SK-N-DZ (cell line): ENCODE results near the gene CLPTM1L.
"Not testable (repeated sequence)": the region's sequence is repeated elsewhere in the genome, so short reads cannot be mapped to it uniquely, and the experiment has no call there.

Experiments
- DNase-seq: peaks from one replicate; pipeline ENCODE4 v3.0.0-alpha.2; 2015; ENCODE audit warnings: low spot score

CLPTM1L gene

DNA sequence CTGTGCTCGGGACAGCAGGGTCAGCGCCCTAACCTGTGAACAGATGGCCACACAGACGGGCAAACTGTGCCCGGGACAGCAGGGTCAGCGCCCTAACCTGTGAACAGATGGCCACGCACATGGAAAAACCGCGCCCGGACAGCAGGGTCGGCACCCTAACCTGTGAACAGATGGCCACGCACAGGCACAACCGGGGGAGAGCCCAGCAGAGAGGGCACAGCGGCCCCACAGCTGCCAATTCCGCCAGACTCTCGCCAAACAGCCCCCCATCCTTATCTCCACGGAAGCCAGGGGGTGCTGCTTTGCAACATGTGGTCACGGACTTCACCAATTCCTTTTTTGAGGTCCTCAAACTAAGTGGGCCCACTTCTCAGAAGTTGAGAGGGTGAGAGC is 5.1 kb downstream of the CLPTM1L start:
- DNase-seq, result not testable (repeated sequence)

DNA sequence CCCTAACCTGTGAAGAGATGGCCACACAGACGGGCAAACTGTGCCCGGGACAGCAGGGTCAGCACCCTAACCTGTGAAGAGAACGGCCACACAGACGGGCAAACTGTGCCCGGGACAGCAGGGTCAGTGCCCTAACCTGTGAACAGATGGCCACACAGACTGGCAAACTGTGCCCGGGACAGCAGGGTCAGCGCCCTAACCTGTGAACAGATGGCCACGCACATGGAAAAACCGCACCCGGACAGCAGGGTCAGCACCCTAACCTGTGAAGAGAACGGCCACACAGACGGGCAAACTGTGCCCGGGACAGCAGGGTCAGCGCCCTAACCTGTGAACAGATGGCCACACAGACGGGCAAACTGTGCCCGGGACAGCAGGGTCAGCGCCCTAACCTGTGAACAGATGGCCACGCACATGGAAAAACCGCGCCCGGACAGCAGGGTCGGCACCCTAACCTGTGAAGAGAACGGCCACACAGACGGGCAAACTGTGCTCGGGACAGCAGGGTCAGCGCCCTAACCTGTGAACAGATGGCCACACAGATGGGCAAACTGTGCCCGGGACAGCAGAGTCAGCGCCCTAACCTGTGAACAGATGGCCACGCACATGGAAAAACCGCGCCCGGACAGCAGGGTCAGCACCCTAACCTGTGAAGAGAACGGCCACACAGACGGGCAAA is 5.6 kb downstream of the CLPTM1L start:
- DNase-seq, result not testable (repeated sequence)

- no peak for DNase-seq
Observed at GRCh38 chr5:1338506-1339070, 6.3 kb downstream of the CLPTM1L start.

- no peak for DNase-seq
Observed at GRCh38 chr5:1338196-1338490, 6.8 kb downstream of the CLPTM1L start.

GRCh38 chr5:1337489-1338195 is 7.3 kb downstream of the CLPTM1L start:
- no peak for DNase-seq

DNA sequence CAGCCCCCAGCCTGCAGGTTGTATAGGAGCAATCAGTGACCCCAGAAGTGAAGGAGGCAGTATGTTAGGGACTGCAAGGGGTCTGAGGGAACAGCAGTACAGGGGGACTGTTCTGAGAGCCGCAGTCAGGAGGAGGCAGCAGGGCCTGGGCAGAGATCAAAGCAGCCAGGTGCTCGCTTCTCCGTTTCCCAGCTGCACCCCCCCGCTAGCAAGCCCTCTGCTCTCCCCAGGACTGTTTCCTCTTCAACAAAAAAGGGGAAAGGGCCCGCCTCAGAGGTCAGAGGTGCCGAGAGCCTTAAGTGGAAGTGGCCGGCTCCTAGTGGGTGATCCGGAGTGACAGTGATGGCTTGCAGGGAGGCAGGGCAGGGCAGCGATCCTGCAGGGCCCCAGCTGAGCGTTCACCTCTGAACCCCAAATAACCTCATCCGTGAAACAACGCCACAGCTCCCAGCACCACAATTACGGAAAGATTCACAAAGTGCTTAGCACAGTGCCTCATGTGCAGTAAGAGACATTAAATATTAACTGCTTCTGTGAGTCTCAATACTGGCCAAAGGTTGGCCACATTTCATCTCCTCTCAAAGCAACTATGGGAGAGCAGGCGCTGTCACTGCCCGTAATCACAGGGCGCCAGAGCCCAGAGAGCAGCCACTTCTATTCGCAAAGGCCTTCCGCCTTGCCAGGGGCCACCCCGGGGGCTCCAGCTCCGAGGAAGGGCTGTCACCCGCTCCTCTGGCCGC is 8.0 kb downstream of the CLPTM1L start:
- no peak for DNase-seq

- DNase-seq, result no peak
Observed at GRCh38 chr5:1336106-1336561, 8.8 kb downstream of the CLPTM1L start.

DNA sequence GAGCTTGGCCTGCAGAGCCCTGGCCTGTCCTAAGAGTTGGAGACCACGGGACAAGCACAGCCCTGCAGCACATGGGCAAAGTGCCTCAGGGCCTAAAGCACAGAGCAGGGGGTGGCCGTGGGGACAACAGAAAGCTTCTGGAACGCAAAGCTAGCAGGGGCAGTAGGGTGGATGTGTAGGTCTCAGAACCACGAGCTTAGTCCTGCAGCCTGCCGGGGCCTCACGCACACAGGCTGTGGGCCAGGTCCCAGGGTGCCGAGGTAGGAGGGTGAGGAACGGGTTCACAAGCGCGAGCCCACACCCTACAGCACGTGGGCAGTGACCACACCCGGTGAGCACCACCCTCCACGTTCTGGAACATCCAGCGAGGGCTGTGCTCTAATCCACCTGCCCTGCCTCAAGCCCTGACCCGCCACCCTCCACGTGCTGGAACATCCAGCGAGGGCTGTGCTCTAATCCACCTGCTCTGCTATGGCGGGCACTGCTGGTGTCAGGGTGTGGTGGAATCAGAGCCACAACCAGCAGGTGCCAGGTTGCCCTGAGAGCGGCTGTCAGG is 9.3 kb downstream of the CLPTM1L start:
- DNase-seq, result no peak

- DNase-seq, result no peak
Observed at GRCh38 chr5:1334831-1335539, 9.9 kb downstream of the CLPTM1L start.

GRCh38 chr5:1333986-1334385 is 10.9 kb downstream of the CLPTM1L start:
- no peak for DNase-seq

DNA sequence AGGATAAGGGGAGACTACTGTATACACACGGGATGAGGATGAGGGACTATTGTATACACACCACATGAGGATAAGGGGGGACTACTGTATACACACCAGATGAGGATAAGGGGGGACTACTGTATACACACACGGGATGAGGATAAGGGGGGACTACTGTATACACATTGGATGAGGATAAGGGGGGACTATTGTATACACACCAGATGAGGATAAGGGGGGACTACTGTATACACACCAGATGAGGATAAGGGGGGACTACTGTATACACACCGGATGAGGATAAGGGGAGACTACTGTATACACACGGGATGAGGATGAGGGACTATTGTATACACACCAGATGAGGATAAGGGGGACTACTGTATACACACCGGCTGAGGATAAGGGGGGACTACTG is 11.6 kb downstream of the CLPTM1L start:
- peak; percentile 39 for DNase-seq

DNA sequence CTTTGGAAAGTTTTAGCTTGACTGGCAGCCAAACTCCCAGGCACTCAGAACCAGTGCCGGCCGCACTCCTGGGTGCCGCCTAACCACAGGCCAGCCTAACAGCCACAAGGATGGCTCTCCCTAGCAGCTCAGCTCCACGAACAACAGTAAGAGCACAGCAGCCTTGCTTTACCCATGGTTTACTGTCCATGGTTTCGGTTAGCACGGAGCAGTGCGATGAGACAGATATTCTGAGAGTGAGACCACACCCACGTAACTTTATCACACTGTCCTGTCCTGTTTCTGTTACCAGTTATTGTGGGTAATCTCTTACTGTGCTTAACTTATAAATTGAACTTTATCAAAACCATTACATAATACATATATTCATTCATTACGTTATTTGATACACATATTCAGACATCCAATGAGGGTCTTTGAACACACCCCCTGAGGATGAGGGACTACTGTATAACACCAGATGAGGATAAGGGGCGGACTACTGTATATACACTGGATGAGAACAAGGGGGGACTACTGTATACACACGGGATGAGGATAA is 12.4 kb downstream of the CLPTM1L start:
- DNase-seq, result peak; percentile 56

DNA sequence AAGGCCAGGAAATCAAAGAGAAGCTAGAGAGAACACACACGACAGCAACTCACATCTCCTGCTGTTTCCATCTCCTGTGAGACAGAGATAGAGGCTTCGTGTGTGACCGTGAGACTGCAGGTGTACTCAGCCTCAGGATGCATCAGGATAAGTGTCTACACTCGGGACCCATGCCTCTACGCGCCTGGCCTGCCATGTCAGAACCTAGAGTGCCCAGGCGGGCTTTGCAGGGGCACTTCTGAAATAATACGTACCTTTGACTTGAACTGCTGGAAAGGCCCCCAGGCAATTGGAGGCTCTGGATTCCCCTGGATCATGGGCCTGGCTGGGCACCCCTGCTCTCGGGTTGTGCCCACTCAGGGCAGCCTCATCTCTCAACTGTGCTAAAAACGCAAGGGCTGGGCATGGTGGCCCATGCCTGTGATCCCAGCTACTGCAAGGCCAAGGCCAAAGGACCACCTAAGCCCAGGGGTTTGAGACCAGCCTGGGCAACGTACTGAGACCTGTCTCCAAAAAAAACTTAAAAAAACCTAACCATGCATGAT is 13.0 kb downstream of the CLPTM1L start:
- no peak for DNase-seq

GRCh38 chr5:1330847-1331831 is 13.8 kb downstream of the CLPTM1L start:
- no peak for DNase-seq

- DNase-seq, result no peak
Observed at GRCh38 chr5:1330146-1330846, 14.6 kb downstream of the CLPTM1L start.

DNA sequence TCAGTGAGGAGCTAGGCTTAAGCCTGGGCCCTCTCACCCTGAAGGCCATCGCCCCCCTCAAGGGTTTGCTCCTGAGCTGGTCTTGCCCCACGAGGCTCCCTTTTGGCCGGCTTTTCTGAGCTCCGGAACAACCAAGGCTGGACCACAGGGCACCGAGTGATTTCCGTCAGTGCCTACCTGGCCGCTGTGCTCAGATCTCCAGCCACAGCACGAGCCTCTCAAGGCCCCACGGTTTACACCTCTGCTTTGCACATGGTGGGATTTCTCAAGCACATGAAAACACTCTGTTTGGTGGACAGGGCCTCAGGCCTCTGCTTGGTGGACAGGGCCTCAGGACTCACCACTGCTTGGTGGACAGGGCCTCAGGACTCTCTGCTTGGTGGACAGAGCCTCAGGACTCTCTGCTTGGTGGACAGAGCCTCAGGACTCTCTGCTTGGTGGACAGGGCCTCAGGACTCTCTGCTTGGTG is 15.8 kb downstream of the CLPTM1L start:
- no peak for DNase-seq

GRCh38 chr5:1328237-1329110 is 16.4 kb downstream of the CLPTM1L start:
- DNase-seq, result not testable (repeated sequence)
